NCI-H1092 (cell line): ENCODE measurements around the gene ADAT2.
A peak's percentile ranks its signal among the peaks of the same experiment; 100 is the strongest.

Experiments
- DNase-seq: peaks from one replicate; lab custom pipeline; 2025; lab: John Stamatoyannopoulos, UW

ADAT2 gene

DNA sequence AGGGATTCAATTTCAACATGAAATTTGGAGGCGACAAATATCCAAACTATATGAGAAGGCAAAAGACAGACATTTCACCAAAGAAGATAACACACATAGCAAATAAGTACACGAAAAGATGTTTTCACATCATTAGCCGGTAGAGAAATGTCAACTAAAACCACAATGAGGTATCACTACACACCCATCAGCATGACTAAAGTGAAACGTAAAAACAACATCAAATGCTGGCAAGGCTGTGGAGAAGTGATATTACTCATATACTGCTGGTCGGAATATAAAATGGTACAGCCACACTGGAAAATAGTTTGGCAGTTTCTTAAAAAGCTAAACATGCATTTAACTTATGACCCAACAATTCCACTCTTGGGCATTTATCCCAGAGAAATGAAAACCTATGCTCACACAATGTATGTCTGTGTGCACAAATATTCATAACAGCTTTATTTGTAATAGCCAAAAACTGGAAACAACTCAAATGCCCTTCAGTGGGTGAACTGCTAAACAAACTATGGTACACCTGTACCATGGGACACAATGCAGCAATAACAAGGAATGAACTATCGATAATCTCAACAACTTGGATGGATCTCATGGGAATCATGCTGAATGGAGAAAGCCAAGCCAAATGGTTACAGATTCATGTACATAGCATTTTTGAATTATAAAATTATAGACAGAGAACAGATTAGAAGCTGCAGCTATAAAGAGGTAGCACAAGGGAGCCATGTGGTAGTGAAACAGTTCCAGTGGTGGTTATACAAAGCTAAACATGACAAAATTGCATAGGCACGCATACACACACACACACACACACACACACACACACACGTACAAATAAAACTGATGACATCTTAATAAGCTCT, 8.6 kb downstream of the ADAT2 start:
- DNase-seq, result no peak

DNA sequence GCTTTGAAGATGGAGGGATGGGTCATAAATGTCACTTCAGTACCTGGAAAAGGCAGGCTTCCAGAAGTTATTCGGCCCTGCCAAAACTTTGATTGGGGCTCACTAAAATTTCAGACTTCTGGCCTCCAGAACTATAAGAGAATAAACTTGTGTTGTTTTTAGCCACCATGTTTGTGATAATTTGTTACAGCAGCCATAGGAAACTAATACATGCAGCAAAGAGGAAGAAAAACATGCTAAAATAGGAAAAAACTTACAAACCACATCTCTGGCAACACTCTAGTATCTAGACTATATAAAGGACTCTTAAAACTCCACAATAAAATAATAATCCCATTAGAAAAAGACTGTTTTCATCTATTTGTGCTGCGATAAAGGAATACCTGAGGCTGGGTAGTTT, 9.5 kb downstream of the ADAT2 start:
- no peak for DNase-seq

DNA sequence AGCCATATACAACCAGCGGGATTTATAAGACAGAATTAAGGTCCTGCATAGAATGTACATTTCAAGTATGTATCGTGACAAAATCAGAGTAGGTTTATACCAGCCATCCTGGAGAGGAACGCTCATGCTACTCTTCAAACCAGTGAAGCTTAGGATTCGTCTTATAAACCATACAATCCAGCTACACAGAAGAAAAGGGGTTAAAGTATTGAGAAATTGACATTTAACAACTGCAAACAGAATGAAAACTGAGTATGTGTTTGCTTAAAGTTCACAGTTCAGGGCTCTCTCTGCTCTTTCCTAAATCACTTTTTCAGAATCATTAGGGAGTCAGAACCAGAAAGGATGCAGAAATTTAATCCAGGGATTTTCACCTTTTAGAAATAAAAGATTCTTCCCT, 17.9 kb downstream of the ADAT2 start:
- DNase-seq, result no peak

DNA sequence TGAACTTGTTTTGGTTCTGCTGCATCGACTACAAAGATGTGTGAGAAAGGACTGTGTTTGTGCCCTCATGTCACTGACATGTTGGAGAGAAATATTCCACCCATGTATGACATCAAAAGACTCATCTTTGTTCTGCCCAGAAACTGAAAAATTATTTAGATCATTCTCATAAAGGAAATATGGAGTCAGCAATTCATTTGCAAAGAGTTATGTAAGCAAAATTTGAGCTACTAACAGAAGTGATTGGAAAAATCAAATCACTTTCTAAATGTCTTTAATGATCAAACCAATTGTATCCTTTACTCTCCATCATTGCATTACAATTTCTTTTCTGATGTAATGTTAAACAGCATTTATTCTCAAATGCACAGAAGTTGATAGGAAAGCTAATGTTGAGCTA, 19.3 kb downstream of the ADAT2 start:
- no peak for DNase-seq

DNA sequence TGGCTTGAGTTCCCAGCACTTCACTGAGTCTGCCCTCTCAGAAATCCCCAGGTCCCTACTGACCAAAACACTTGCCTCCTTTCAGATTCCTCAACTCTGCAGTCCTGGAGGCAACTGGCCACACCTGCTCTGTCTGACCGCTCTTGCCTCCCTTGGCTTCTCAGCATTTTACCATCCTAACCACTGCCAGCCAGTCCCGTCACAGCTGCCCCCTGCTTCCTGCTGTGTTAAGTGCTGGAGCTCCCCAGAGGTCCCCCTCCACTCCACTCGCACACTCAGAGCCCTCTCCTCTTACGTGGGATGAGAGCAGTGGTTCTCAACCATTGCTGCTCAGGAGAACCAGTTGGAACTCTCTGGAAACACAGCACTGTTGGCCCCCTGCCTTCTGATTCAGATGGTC, 20.5 kb downstream of the ADAT2 start:
- DNase-seq, result peak; percentile 19

DNA sequence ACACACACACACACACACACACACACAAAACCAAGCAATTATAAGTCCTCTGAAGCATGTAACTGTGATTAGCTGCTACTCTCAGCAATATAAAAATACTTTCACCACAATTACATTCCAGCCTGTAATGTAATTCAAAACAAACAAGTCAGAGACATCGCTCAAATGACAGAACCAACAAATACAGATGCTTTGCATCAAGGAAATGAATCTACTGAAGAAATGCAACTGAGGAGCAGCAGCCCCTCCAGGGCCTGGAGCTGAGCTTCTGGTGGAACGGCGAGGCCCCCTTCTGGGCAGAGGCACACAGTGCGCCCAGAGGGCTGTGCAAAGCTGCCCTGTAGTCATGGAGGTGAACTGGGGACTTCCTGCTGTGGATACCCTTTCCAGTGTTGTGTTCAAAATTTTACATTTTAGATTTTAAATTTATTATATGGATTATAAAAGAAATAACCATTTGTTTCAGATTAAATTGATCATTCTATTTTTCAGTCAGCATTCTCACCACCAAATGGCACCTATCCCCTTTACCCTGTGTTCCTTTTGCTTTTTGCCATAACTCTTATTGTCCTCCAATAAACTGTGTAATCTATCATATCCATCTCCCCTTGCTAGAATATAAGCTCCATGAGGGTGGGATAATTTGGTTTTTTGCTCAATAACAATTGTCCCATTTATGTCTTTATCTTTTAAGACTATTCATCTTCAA, 23.2 kb downstream of the ADAT2 start:
- DNase-seq, result no peak

DNA sequence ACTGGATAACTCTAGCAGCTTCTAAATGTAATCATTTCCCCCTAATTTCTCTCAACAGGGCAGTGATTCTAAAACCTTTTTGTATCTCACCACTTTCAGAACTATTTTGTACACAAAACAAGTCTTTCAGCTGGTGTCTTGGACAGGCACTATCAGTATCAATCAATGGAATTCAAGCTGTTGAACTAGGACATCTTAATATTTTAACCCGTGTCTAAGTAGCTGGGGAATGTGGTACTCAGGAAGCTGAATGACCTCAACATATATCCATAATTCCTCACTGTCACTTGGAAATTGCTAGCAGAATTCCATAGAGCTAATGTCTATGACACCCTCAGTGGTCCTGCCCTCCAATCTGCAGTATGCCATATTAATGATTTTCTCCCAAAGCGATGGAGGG, 24.5 kb downstream of the ADAT2 start:
- DNase-seq, result no peak

DNA sequence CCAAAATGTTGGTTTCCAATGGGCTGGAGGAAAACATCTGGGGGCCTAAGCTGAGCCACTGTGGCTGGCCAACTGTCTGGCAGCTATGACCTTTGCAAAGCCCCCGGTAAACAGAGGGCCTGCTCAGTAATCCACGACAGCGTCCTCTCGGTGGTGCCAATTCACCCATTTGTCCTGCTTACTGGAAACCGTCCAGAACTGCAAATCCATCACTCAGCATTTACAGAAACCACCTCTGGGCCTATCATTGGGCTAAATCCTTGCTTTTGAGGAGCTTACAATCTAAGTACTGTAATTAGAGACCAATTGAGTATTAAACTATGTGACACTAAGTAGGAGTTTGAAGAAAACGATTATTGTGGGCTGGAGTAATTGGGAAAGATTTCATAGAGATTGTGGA, 31.0 kb downstream of the ADAT2 start:
- DNase-seq, result no peak

DNA sequence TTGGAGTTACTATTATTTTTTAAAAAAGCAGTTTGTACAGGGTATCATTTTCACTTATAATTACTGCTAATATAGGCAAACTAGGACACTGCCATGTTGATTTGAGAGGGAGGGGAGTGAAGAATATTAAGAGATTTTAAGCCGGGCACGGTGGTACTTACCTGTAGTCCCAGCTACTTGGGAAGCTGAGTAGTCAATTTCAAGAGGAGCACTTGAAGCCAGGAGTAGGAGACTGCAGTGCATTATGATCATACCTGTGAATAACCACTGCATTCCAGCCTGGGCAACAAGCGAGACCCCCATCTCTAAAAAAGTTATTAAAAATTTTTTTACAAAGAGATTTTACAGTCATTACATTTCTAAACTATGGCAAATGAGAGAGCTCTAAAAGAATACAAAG, 35.7 kb downstream of the ADAT2 start:
- DNase-seq, result no peak

DNA sequence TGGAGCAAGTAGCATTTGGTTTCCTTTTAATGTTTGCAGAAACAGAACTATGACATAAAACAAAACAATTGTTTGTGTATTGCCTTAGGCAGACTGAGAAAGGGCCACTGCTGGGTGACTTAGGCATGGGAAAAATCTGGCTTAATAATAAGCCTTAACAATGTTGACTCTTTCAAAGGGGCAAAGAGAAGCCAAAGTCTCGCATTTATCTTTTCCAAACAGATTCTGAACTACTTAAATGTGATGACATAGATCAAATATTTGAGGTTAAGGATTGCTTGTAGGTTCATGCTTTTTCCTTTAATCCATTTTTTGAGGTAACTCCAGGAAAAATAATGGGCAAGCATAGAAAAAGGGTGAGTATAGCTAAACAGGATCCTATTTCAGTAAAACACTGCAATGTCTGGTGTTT, 39.6 kb downstream of the ADAT2 start:
- no peak for DNase-seq

DNA sequence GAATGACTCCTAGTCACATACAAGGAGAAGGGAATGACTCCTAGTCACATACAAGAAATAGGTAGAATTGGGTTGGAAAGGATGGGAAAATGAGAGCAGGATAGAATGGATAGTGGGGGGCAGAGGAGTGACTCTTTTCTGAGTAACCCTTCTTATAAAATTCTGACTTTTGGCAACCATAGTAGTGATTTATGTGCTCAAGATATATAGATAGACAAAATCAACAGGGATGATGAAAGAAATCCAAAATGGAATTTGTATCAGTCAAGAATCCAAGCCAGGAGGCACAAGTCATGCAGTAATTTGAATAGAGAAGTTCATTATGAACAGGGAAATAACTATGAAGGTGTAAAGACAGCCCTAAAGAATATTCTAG, 41.7 kb downstream of the ADAT2 start:
- no peak for DNase-seq

DNA sequence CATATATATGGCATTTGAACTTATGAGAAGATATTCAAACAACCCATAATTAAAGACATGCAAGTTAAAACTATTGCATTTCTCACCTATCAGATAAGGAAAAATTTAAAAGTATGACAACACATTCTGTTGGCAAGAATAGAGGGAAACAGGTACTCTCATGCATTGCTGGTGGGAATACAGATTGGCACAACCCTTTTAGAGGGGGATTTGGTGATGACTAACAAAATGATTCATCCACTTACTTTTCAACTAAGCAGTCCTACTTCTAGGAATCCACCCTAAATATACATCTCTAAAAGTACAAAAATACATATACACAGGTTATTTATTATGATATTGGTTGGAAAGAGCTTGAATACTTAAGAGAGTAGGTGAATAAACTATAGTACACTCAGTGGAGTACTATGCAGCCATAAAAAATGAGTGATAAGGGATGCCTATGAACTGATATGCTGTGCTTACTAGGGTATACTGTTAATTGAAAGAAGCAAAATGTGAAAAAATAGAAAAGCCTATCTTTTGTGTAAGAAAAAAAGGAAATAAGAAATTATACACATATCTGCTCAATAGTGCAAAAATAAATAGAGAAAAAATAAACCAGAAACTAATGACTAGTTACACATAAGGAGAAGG, 42.2 kb downstream of the ADAT2 start:
- DNase-seq, result no peak

DNA sequence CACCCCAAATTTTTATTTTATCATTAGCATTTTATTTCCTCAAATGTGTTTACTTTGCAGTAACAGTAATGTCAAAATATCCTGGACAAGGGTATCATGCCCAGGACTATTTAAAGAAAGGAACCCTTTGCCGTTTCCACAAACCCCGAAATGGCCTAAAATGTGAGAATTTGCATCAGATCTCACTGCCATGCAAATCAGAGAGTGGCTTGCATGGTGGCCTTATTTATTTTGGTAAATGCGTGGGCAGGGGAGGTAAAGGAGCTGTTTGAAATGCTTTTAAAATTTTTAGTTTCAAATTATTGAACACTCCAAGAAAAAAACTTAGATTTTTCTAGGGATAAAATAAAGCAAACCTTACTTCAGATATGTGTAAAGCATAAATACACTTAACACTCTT, 43.8 kb downstream of the ADAT2 start:
- DNase-seq, result no peak

DNA sequence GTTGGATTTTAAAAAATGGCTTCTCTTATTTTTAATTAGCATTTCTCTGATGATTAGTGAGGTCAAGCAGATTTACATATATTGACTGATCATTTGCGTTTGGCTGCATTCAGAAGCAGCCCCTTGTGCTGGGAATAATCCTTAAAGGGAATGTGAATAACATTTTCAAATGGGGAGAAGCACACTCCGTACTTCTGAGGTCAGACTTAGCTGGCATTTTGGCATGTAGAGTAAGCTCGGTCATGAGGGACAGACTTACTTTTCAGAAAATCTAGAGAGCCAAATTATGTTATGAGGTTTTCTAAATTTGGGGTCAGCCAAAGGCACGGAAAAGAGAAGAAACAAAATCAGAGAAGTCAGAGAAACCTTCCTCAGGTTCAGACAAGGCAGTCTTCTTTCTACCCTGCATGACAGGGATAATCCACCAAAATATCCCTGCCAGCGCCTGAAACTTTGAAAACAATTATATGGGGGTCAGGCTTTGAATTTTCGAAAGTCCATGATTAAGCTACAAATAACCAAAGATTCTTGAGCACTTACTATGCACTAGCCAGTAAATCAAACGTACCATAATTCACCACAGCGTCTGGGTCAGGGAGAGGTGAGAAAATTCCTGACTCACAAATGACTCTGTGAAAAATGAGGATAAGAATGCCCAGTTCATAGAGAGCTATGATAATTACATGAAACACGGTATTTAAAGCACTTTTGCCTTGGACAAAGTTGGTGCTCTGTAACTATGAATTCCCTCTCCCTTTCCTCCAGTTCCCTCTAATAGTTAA, 44.9 kb downstream of the ADAT2 start:
- DNase-seq, result no peak

DNA sequence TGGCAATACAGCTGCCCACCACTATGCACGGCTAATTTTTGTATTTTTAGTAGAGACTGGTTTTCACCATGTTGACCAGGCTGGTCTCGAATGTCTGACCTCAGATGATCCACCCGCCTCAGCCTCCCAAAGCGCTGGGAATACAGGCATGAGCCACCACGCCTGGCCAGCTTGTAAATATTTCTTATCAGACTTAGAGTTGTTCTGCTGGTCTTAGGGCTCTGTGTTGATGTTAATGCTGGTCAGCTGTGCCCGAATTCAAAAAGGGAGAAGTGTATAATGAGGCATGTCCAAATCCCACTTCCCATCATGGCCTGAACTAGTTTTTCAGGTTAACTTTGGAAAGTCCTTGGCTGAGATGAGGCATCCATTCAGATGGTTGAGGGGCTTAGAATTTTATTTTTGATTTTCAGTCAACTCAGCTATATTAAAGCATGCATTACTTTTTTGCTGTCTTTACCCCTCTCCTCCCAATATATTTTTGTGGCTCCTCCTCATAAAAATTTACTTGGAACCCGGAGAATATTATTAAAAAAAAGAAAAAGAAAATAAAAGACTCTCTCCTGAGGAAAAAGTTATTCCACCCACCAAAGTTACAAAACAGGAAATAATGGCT, 47.7 kb downstream of the ADAT2 start:
- DNase-seq, result no peak

DNA sequence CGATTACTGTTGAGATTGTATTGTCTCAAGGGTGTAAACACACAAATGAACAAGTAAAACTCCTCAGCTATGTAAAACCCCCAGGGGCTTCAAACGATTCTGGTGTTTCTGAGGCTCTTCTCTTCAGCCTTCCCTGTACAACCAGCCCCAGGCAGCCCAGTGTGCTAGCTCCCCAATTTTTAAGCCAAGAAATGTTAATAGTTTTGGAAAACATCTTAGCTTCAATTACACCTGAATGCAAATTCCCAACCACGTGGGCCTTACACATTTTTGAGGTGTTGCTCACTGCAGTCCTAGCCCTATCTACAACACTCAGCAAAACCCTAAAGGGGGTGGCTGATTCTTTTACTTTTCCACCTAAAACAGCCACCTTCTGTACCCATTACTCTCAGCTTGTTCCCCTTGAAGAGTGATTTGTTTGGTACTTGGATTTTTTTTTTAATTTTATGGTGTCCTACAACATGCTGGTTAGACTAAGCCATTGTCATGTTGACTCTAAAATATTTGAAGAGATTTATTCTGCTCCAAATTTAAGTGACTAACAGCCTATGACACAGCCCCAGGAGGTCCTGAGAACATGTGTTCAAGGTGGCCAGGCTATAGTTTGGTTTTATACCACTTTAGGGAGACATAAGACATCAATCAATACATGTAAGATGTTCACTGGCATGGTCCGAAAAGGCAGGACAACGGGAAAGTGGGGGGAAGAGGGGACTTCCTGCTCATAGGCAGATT, 48.7 kb downstream of the ADAT2 start:
- DNase-seq, result no peak

DNA sequence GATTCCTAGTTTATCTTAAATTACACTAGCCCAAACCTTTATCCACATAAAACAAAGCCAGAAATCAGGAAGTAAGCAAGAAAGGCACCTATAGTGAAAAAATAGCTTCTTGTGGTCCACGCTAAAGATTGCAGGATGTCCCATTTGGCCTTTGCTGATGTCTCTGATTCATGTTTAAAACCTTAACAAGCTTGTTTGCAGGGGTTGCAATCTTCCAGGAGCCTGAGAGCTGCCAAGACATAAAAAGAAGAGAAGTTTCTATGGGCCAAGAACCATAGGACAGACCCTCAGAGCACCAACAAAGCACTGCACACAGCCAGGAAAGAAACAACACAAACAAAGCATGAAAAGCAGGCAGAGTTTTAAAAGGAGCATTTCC, 49.4 kb downstream of the ADAT2 start:
- no peak for DNase-seq

DNA sequence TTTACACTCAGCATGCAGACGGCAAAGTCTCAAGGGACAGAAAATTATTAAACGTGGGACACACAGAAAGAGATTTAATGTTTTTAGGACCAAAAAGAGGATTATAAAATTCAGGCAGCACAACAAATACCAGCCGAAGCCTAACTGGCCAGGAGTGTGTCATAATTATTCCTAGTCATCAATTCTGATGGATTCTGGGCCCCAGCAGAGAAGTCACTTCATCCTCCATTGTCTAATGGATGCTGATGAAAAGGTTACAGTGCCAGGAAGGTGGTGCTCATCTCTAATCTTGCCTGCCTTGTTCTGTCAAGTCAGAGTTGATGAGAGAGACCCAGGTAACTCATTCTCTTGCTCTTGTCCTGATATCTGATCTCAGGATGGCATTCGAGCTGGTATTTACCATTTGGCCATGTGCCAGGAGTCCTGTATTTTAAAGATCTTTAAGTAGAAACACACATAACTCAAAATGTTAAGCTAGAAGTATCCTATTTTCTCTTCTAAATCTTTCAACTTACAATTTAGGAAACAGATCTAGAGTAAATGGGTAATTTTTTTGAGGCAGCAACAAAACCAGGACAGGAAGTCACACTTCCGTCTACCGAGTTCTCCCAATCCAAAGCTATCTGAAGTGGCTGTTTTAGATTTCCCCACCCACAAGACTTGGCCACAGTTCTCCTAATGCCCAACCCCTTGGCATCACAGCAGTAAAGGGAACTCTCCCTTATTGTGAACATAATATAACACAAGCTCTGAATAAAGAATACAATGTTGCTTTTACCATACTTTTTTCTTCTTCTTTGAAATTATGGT, 50.0 kb downstream of the ADAT2 start:
- no peak for DNase-seq

DNA sequence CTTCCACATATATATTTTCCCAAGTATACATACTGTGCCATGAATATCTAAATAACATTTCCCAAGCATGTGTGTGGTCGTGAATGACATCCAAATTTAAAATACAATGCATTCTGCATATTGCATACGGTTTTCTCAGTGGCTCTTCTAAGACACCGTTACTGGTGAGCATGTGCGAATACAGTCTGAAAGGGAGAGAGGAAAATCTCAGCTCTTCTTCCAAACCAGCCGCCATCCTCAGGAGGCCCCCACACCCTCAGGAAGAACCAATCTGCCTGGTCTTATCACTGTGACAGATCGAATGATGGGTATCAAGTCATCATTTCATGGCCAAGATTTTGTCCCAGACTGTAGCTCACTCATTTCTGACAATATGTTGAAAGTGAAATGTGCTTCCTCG, 50.7 kb downstream of the ADAT2 start:
- no peak for DNase-seq

DNA sequence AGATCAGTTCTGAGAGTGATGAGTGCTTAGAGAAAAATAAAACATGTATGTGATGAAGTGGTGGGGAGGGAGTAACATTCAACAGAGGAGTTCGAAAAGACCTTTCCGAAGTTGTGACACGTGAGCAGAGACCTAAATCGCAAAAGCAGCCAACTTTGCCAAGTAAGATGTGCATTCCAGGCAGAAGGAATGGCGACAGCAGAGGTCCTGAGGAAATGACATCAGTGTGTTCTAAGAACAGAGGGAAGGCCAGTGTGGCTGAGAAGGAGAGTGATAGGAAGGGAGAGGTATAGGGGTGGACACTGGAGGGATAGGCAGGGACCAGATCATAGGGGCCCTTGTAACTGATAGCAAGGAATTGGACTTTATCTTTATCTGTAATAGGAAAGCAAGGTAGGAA, 51.3 kb downstream of the ADAT2 start:
- DNase-seq, result no peak
